Fibroblast of the aortic adventitia (primary cell): ENCODE data around the gene PRXL2C. TPM values are rescaled to one million over a fixed set of nuclear protein-coding genes. Genes with fewer than 3 reads are reported as not detected.

Experiments used
- DNase-seq: peaks from one replicate; pipeline ENCODE4 v3.0.0-alpha.2; 2010; ENCODE audit warnings: low read depth
- H3K4me3 ChIP-seq: 2 replicates; pipeline ENCODE4 v1.5.1; 2011; ENCODE audit warnings: low read depth, mild to moderate bottlenecking, control low read depth, low read length, moderate library complexity
- CTCF ChIP-seq: IDR thresholded peaks from 2 replicates; pipeline ENCODE4 v1.5.1; 2011; ENCODE audit warnings: mild to moderate bottlenecking, low read length, control low read depth, inconsistent platforms; ENCODE audit not compliant: insufficient read depth
- total RNA-seq: library from RNA; depleted of rRNA; stranded (reverse); fragments of >200 nt; gene quantifications from 2 replicates; pipeline ENCODE4 v1.2.3, GENCODE V29; 2012; ENCODE audit warnings: low replicate concordance

Gene PRXL2C
- total RNA-seq, 1 donor = 40.0 TPM

- TF ChIP-seq CTCF = no peak
- H3K4me3 ChIP-seq = no peak overlapping the region
- DNase-seq = no peak
These were observed 58.5 kb downstream of the PRXL2C start for GRCh38 chr9:96596601-96597111.

Other genes starting within 250 kb of the PRXL2C start
- gene ZNF367, start 236.9 kb downstream of the PRXL2C start, total RNA-seq = 0.33 and 31.3 TPM in 2 replicates
- gene HABP4, start 205.1 kb downstream of the PRXL2C start, total RNA-seq = 16.7 and 27.6 TPM in 2 replicates
- gene CDC14B, start 35.5 kb downstream of the PRXL2C start, total RNA-seq = 30.3 and 31.5 TPM in 2 replicates
- 7.0 and 16.5 TPM in 2 replicates for gene ZNF510, start 122.8 kb upstream of the PRXL2C start, total RNA-seq
- gene ZNF782, start 199.2 kb upstream of the PRXL2C start, total RNA-seq = 2.3 and 7.1 TPM in 2 replicates